ENCODE data around the gene NEURL3.

- no peak for TF ChIP-seq GATA2 (IDR thresholded peaks at IDR 0.05; ENCODE audit: low read depth, low read length)
- TF ChIP-seq GATA3 (IDR thresholded peaks at IDR 0.05; ENCODE audit: low read depth, low read length) = no peak
Observed at GRCh38 chr2:96552315-96553175, 47.4 kb upstream of the NEURL3 start.

Measured in SH-SY5Y (cell line).